Activated CD8-positive, alpha-beta memory T cell treated with anti-CD3 and anti-CD28 coated beads, Interleukin-2, amount 10 ng/mL, durations not matched to agents 7 days and 5 days (primary cell): Measurements from ENCODE around the gene KIAA1549. TPM values are rescaled to one million over a fixed set of nuclear protein-coding genes. Genes with fewer than 3 reads are reported as not detected.

Experiments used
- ATAC-seq: fragments of 150-1000 bp; cut with Tn5 transposase; one replicate; pipeline ENCODE4 v1.10.0; 2021; ENCODE audit warnings: moderate library complexity
- CTCF ChIA-PET: fragments of 350-600 bp; sonication (Branson Sonifier 250); formaldehyde crosslinking; loops from one replicate; lab custom pipeline; 2021; ENCODE audit warnings: antibody characterized with exemption; lab: Charles Lee
- DNase-seq: peaks from one replicate; pipeline ENCODE4 v3.0.0-alpha.2; 2020
- H3K27ac Mint-ChIP-seq: one replicate; pipeline ENCODE4 v1.8.0; 2021; ENCODE audit warnings: mild to moderate bottlenecking, mixed read lengths
- H3K27me3 Mint-ChIP-seq: one replicate; pipeline ENCODE4 v1.8.0; 2021; ENCODE audit warnings: mixed read lengths
- H3K36me3 Mint-ChIP-seq: one replicate; pipeline ENCODE4 v1.8.0; 2021; ENCODE audit warnings: mild to moderate bottlenecking, mixed read lengths
- H3K4me1 Mint-ChIP-seq: one replicate; pipeline ENCODE4 v1.8.0; 2021; ENCODE audit warnings: mixed read lengths
- H3K4me3 Mint-ChIP-seq: one replicate; pipeline ENCODE4 v1.8.0; 2021; ENCODE audit warnings: mild to moderate bottlenecking, moderate library complexity, mixed read lengths
- H3K9me3 Mint-ChIP-seq: one replicate; pipeline ENCODE4 v1.8.0; 2022; ENCODE audit warnings: low read depth, mixed read lengths
- total RNA-seq, 2 experiments: library from RNA; stranded (reverse); gene quantifications; one replicate each; pipeline ENCODE4 v1.2.3, GENCODE V29; 2021

KIAA1549 gene
- total RNA-seq, 2 experiments from 2014 or later = 0.61 to 1.1 TPM

- peaks cover 3% of the 10 kb centered on the region for H3K4me1 Mint-ChIP-seq
- ATAC-seq = no peak
- peaks cover 12% of the 10 kb centered on the region for H3K27me3 Mint-ChIP-seq
Measured at GRCh38 chr7:138967159-138967558, 14.0 kb downstream of the KIAA1549 start.

GRCh38 chr7:138964624-138965436 lies 16.4 kb downstream of the KIAA1549 start:
- CTCF ChIA-PET = no interaction called here
- Mint-ChIP-seq H3K27ac (no peak overlapping the region), H3K4me1 (peaks cover 3% of the 10 kb centered on the region), H3K27me3 (peaks cover 12% of the 10 kb centered on the region), H3K9me3 (no peaks in the 10 kb centered on the region), H3K4me3 (no peak overlapping the region), H3K36me3 (no peaks in the 10 kb centered on the region)
- ATAC-seq (no peak), DNase-seq (no peak)

More at GRCh38 chr7:138967159-138967558, 14.0 kb downstream of the KIAA1549 start:
- DNase-seq = no peak
- Mint-ChIP-seq H3K27ac (no peak overlapping the region), H3K4me3 (no peak overlapping the region), H3K36me3 (no peaks in the 10 kb centered on the region), H3K9me3 (no peaks in the 10 kb centered on the region)
- CTCF ChIA-PET = no interaction called here

- Mint-ChIP-seq H3K4me3 (no peak overlapping the region), H3K36me3 (no peaks in the 10 kb centered on the region), H3K27me3 (peaks cover 12% of the 10 kb centered on the region), H3K4me1 (peaks cover 3% of the 10 kb centered on the region), H3K27ac (no peak overlapping the region), H3K9me3 (no peaks in the 10 kb centered on the region)
- CTCF ChIA-PET = no interaction called here
- ATAC-seq (no peak), DNase-seq (no peak)
Measured at GRCh38 chr7:138963675-138964074, 17.5 kb downstream of the KIAA1549 start.

GRCh38 chr7:138962561-138963270 lies 18.5 kb downstream of the KIAA1549 start:
- no peak overlapping the region for H3K4me3 Mint-ChIP-seq
- CTCF ChIA-PET = no interaction called here

GRCh38 chr7:138961159-138961558 lies 20.0 kb downstream of the KIAA1549 start:
- CTCF ChIA-PET = no interaction called here
- H3K27ac Mint-ChIP-seq = no peak overlapping the region
- no peaks in the 10 kb centered on the region for H3K36me3 Mint-ChIP-seq

More at GRCh38 chr7:138962561-138963270, 18.5 kb downstream of the KIAA1549 start:
- peaks cover 12% of the 10 kb centered on the region for H3K27me3 Mint-ChIP-seq
- H3K36me3 Mint-ChIP-seq = no peaks in the 10 kb centered on the region
- DNase-seq (no peak), ATAC-seq (no peak)
- no peak overlapping the region for H3K27ac Mint-ChIP-seq
- peaks cover 3% of the 10 kb centered on the region for H3K4me1 Mint-ChIP-seq
- no peaks in the 10 kb centered on the region for H3K9me3 Mint-ChIP-seq

GRCh38 chr7:138958391-138958956 lies 22.7 kb downstream of the KIAA1549 start:
- CTCF ChIA-PET = no interaction called here
- no peaks in the 10 kb centered on the region for H3K36me3 Mint-ChIP-seq

More at GRCh38 chr7:138961159-138961558, 20.0 kb downstream of the KIAA1549 start:
- Mint-ChIP-seq H3K4me1 (peaks cover 3% of the 10 kb centered on the region), H3K4me3 (no peak overlapping the region), H3K27me3 (peaks cover 12% of the 10 kb centered on the region), H3K9me3 (peaks cover 3% of the 10 kb centered on the region)
- ATAC-seq (no peak), DNase-seq (no peak)

GRCh38 chr7:138957753-138958390 lies 23.3 kb downstream of the KIAA1549 start:
- H3K36me3 Mint-ChIP-seq = no peaks in the 10 kb centered on the region
- CTCF ChIA-PET = no interaction called here
- H3K27me3 Mint-ChIP-seq = peaks cover under 1% of the 10 kb centered on the region
- no peak overlapping the region for H3K4me3 Mint-ChIP-seq
- ATAC-seq (no peak), DNase-seq (no peak)
- H3K4me1 Mint-ChIP-seq = no peaks in the 10 kb centered on the region
- no peak overlapping the region for H3K27ac Mint-ChIP-seq
- peaks cover 5% of the 10 kb centered on the region for H3K9me3 Mint-ChIP-seq

More at GRCh38 chr7:138958391-138958956, 22.7 kb downstream of the KIAA1549 start:
- DNase-seq = no peak
- H3K27ac Mint-ChIP-seq = no peak overlapping the region
- peaks cover 5% of the 10 kb centered on the region for H3K9me3 Mint-ChIP-seq
- H3K4me3 Mint-ChIP-seq = no peak overlapping the region
- no peak for ATAC-seq
- H3K4me1 Mint-ChIP-seq = no peaks in the 10 kb centered on the region
- H3K27me3 Mint-ChIP-seq = peaks cover 5% of the 10 kb centered on the region

GRCh38 chr7:138957217-138957616 lies 24.0 kb downstream of the KIAA1549 start:
- CTCF ChIA-PET = no interaction called here
- Mint-ChIP-seq H3K4me1 (no peaks in the 10 kb centered on the region), H3K27ac (no peak overlapping the region), H3K36me3 (no peaks in the 10 kb centered on the region), H3K4me3 (no peak overlapping the region), H3K9me3 (peaks cover 5% of the 10 kb centered on the region), H3K27me3 (peaks cover under 1% of the 10 kb centered on the region)
- ATAC-seq (no peak), DNase-seq (no peak)

- no peak for ATAC-seq
- no peak overlapping the region for H3K27ac Mint-ChIP-seq
- H3K27me3 Mint-ChIP-seq = peaks cover 11% of the 10 kb centered on the region
Measured at GRCh38 chr7:138954545-138955475, 26.4 kb downstream of the KIAA1549 start.

GRCh38 chr7:138952791-138953190 lies 28.4 kb downstream of the KIAA1549 start:
- ATAC-seq (no peak), DNase-seq (no peak)
- Mint-ChIP-seq H3K4me3 (no peak overlapping the region), H3K9me3 (peaks cover 5% of the 10 kb centered on the region), H3K36me3 (no peaks in the 10 kb centered on the region), H3K27ac (no peak overlapping the region), H3K27me3 (peaks cover 11% of the 10 kb centered on the region), H3K4me1 (peaks cover 3% of the 10 kb centered on the region)
- CTCF ChIA-PET = no interaction called here

More at GRCh38 chr7:138954545-138955475, 26.4 kb downstream of the KIAA1549 start:
- Mint-ChIP-seq H3K4me1 (no peaks in the 10 kb centered on the region), H3K9me3 (peaks cover 5% of the 10 kb centered on the region), H3K4me3 (no peak overlapping the region), H3K36me3 (no peaks in the 10 kb centered on the region)
- DNase-seq = no peak
- CTCF ChIA-PET = no interaction called here

- Mint-ChIP-seq H3K4me3 (no peak overlapping the region), H3K36me3 (no peaks in the 10 kb centered on the region), H3K27me3 (peaks cover 11% of the 10 kb centered on the region), H3K4me1 (peaks cover 3% of the 10 kb centered on the region), H3K9me3 (peaks cover 4% of the 10 kb centered on the region), H3K27ac (no peak overlapping the region)
- ATAC-seq (no peak), DNase-seq (no peak)
- CTCF ChIA-PET = no interaction called here
Measured at GRCh38 chr7:138951953-138952352, 29.2 kb downstream of the KIAA1549 start.

GRCh38 chr7:138949421-138950088 lies 31.6 kb downstream of the KIAA1549 start:
- CTCF ChIA-PET = no interaction called here
- H3K4me1 Mint-ChIP-seq = peaks cover 3% of the 10 kb centered on the region
- DNase-seq (no peak), ATAC-seq (no peak)
- H3K9me3 Mint-ChIP-seq = no peaks in the 10 kb centered on the region
- H3K27ac Mint-ChIP-seq = no peak overlapping the region
- H3K36me3 Mint-ChIP-seq = no peaks in the 10 kb centered on the region
- H3K27me3 Mint-ChIP-seq = peaks cover 11% of the 10 kb centered on the region
- H3K4me3 Mint-ChIP-seq = no peak overlapping the region
